Measurements from ENCODE around the gene NPTXR.

Gene NPTXR

GRCh38 chr22:38783095-38783615 is 60.7 kb downstream of the NPTXR start:
- TF ChIP-seq CTCF (IDR thresholded peaks at IDR 0.05; ENCODE audit: extremely low read depth, missing control alignments): no peak
- no peak for DNase-seq (ENCODE audit: low spot score)

GRCh38 chr22:38782402-38783094 is 61.3 kb downstream of the NPTXR start:
- no peak for DNase-seq (ENCODE audit: low spot score)
- no peak for TF ChIP-seq CTCF (IDR thresholded peaks at IDR 0.05; ENCODE audit: extremely low read depth, missing control alignments)

GRCh38 chr22:38781033-38781432 is 62.8 kb downstream of the NPTXR start:
- DNase-seq (ENCODE audit: low spot score): no peak
- no peak for TF ChIP-seq CTCF (IDR thresholded peaks at IDR 0.05; ENCODE audit: extremely low read depth, missing control alignments)

DNA sequence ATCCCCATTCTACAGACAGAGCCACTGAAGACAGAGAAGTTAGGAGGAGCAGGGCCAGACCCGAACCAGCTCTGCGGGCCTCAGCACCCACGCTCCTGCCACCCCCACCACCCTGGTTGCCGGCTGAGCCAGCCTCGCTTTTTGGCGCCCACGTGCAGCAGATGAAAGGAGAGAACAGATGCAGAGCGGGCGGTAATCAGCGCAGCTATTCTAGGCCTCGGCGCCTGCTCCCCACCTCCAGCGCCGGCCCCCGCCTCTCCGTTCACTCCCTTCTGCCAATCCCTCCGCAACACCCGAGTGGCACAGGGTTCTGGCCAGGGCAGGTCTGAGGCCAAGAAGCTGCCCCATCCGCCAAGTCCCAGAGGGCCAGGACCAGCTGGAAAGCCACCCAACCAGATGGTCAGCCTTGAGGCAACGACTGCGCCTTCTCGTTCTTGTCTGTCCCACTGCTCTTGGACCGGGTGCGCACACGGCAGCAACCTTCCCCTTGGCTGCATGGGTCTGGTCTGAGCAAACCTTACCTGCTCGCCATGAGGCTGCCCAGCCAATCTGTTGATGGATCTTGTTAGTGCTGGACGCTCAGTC is 66.6 kb downstream of the NPTXR start:
- no peak for TF ChIP-seq CTCF (IDR thresholded peaks at IDR 0.05; ENCODE audit: extremely low read depth, missing control alignments)
- no peak for DNase-seq (ENCODE audit: low spot score)

DNA sequence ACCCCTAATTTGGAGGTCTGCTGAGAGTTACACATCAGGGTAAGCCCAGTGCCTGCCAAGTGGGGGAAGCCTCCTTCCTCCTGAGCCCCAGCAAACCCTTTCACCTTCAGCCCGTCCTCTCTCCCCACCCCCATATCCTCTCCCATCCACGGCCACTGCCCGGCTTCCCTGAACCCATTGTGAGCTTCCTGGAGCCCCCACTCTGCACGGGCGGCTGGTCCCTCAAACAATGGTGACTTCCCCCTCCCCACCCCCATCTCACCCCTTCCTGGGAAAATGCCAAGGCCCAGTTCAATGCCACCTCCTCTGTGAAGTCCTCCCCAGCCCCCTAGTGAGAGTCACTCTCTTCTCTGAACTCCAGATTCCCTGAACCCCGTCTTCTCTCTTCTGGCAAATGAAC is 67.7 kb downstream of the NPTXR start:
- no peak for DNase-seq (ENCODE audit: low spot score)
- TF ChIP-seq CTCF (IDR thresholded peaks at IDR 0.05; ENCODE audit: extremely low read depth, missing control alignments): no peak

GRCh38 chr22:38775656-38776055 is 68.2 kb downstream of the NPTXR start:
- TF ChIP-seq CTCF (IDR thresholded peaks at IDR 0.05; ENCODE audit: extremely low read depth, missing control alignments): no peak
- DNase-seq (ENCODE audit: low spot score): no peak

DNA sequence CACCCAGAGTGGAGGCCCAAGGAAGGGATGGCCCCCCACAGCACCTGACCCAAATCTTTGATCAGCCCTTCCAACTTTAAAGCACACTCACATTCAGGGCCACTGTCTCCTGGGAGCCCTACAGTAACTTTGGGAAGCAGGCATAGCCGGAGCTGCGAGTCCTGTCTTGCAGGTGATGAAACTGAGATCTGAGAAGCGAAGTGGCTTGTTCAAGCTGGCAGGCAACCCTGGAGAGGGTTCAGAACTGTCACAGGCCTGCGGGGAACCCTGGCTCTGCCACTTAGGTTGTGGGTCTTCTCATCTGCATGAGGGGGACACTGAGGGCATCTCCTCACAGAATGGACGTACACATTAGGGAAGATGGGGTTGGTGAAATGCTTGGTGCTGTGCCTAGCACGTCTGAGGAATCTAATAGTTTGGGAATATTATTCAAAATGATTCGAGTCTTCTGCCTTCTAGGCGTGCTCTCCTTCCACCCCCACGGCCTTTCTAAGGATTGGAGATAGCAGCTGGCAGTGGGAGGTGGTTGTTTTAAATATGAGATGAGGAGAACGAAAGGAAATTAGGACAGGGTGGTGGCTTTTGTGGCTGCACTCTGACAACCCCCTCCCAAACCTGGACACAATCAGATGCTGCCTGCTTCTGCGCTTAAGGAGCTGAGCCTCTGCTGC is 69.2 kb downstream of the NPTXR start:
- DNase-seq (ENCODE audit: low spot score): no peak
- no peak for TF ChIP-seq CTCF (IDR thresholded peaks at IDR 0.05; ENCODE audit: extremely low read depth, missing control alignments)
